Suprapubic skin (tissue), 4 donors: ENCODE measurements around the gene GPD1.

ENCODE experiments used
- EP300 ChIP-seq: sonication (generic); formaldehyde crosslinking; IDR thresholded peaks from one replicate; pipeline ENCODE4 v1.6.1; 2017; ENCODE audit warnings: antibody characterized with exemption
- POLR2A ChIP-seq, 2 donors: fragments of 450-650 bp; IDR thresholded peaks; one replicate each; pipeline ENCODE4 v1.6.1; 2017; ENCODE audit warnings: antibody characterized with exemption in 2 of 2, mild to moderate bottlenecking in 2 of 2, moderate library complexity in 2 of 2
- POLR2AphosphoS5 ChIP-seq, 3 donors: sonication (generic); formaldehyde crosslinking; IDR thresholded peaks; one replicate each; pipeline ENCODE4 v1.6.1; 2017; ENCODE audit warnings: antibody characterized with exemption in 3 of 3
- TF ChIP-seq, protein P1 (sequence below), 2 donors: fragments of 200-600 bp in 1 of 2; fragments of 450-650 bp in 1 of 2; sonication (generic) in 1 of 2; IDR thresholded peaks; one replicate each; pipeline ENCODE4 v1.5.1; 2016 to 2019; ENCODE audit warnings: antibody characterized with exemption in 2 of 2, mild to moderate bottlenecking in 1 of 2, moderate library complexity in 1 of 2

DNA sequence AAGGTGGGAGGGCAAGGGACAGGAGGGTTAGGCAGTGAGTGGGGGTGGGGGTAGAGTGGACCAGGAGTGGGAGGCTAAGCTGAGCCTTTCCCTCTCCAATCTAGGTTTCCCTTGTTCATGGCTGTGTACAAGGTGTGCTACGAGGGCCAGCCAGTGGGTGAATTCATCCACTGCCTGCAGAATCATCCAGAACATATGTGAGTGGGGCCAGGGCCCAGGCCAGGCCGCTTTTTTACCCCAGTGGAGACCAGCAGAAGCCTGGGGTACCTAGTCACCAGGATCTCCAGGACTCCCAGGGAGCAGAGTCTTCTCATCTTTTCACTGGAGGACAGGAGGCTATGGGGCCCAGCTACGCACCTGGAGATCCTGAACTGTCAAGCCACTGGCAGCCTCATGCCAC, 5.5 kb downstream of the GPD1 start:
- TF ChIP-seq, protein P1, sequence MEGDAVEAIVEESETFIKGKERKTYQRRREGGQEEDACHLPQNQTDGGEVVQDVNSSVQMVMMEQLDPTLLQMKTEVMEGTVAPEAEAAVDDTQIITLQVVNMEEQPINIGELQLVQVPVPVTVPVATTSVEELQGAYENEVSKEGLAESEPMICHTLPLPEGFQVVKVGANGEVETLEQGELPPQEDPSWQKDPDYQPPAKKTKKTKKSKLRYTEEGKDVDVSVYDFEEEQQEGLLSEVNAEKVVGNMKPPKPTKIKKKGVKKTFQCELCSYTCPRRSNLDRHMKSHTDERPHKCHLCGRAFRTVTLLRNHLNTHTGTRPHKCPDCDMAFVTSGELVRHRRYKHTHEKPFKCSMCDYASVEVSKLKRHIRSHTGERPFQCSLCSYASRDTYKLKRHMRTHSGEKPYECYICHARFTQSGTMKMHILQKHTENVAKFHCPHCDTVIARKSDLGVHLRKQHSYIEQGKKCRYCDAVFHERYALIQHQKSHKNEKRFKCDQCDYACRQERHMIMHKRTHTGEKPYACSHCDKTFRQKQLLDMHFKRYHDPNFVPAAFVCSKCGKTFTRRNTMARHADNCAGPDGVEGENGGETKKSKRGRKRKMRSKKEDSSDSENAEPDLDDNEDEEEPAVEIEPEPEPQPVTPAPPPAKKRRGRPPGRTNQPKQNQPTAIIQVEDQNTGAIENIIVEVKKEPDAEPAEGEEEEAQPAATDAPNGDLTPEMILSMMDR (IDR thresholded peaks at IDR 0.05): no peak
- TF ChIP-seq POLR2A (IDR thresholded peaks at IDR 0.05) (no peak), EP300 (no peak), POLR2AphosphoS5 (IDR thresholded peaks at IDR 0.05) (no peak)
